CD14-positive monocyte (primary cell): ENCODE data around the gene ANO2. TPM values are rescaled to one million over a fixed set of nuclear protein-coding genes. Genes with fewer than 3 reads are reported as not detected.
"Not testable (repeated sequence)": the region's sequence is repeated elsewhere in the genome, so short reads cannot be mapped to it uniquely, and the experiment has no call there.

Source experiments
- DNase-seq, 3 donors: peaks; one replicate each; pipeline ENCODE4 v3.0.0-alpha.2; 2011 to 2022
- H2AFZ ChIP-seq: 2 replicates; pipeline ENCODE4 v1.6.0; 2012; ENCODE audit warnings: mild to moderate bottlenecking, low read depth, low read length, inconsistent platforms; ENCODE audit not compliant: insufficient read depth, poor library complexity, severe bottlenecking
- H3K27ac ChIP-seq, 2 donors: 1 replicate in 1 of 2; 2 replicates in 1 of 2; pipeline ENCODE4 v1.5.1; 2012 to 2013; ENCODE audit warnings: low read length in 2 of 2, control low read depth in 1 of 2, inconsistent platforms in 1 of 2, low read depth in 1 of 2, mild to moderate bottlenecking in 1 of 2
- H3K27me3 ChIP-seq, 2 donors: one replicate each; pipeline versions ENCODE4 v1.6.0 to v1.6.1; 2011 to 2013; ENCODE audit warnings: low read length in 2 of 2; ENCODE audit not compliant: control insufficient read depth in 2 of 2, insufficient read depth in 2 of 2
- H3K36me3 ChIP-seq, 2 donors: replicated peaks in 1 of 2; 1 replicate in 1 of 2; 2 replicates in 1 of 2; pipeline versions ENCODE4 v1.5.1 to v1.6.1; 2012 to 2013; ENCODE audit warnings: low read length in 2 of 2, control low read depth in 1 of 2, inconsistent platforms in 1 of 2, mild to moderate bottlenecking in 1 of 2; ENCODE audit not compliant: insufficient read depth in 2 of 2, control insufficient read depth in 1 of 2
- H3K4me1 ChIP-seq, 2 donors: 1 replicate in 1 of 2; 2 replicates in 1 of 2; pipeline versions ENCODE4 v1.5.1 to v1.6.1; 2012 to 2013; ENCODE audit warnings: low read length in 2 of 2, control low read depth in 1 of 2, inconsistent platforms in 1 of 2, mild to moderate bottlenecking in 1 of 2, moderate library complexity in 1 of 2; ENCODE audit not compliant: insufficient read depth in 2 of 2, control insufficient read depth in 1 of 2
- H3K4me2 ChIP-seq: replicated peaks from 2 replicates; pipeline ENCODE3; 2012; ENCODE audit warnings: low read length, moderate library complexity, mild to moderate bottlenecking; ENCODE audit not compliant: poor library complexity, severe bottlenecking; ENCODE audit errors: extremely low read depth
- H3K4me3 ChIP-seq, 3 experiments: fragments of 200-600 bp in 1 of 3; sonication (generic) in 1 of 3; replicated peaks in 1 of 3; 1 replicate in 2 of 3; 2 replicates in 1 of 3; pipeline ENCODE4 v1.5.1; 2011 to 2013; ENCODE audit warnings: low read length in 3 of 3, mild to moderate bottlenecking in 3 of 3, control low read depth in 2 of 3, low read depth in 2 of 3, inconsistent platforms in 1 of 3, moderate library complexity in 1 of 3
- H3K79me2 ChIP-seq: 2 replicates; pipeline ENCODE4 v1.6.0; 2012; ENCODE audit warnings: mild to moderate bottlenecking, control low read depth, inconsistent platforms, low read length, moderate library complexity; ENCODE audit not compliant: insufficient read depth
- H3K9ac ChIP-seq: 2 replicates; pipeline ENCODE4 v1.6.0; 2017; ENCODE audit warnings: low read length, mild to moderate bottlenecking; ENCODE audit not compliant: insufficient read depth, poor library complexity, severe bottlenecking
- H3K9me3 ChIP-seq, 2 donors: replicated peaks in 1 of 2; 1 replicate in 1 of 2; 2 replicates in 1 of 2; pipeline versions ENCODE4 v1.5.1 to v1.6.1; 2012 to 2013; ENCODE audit warnings: low read length in 2 of 2, control low read depth in 1 of 2; ENCODE audit not compliant: control insufficient read depth in 1 of 2, insufficient read depth in 1 of 2
- H4K20me1 ChIP-seq: 2 replicates; pipeline ENCODE4 v1.6.0; 2012; ENCODE audit warnings: mild to moderate bottlenecking, low read length, control low read depth, moderate library complexity; ENCODE audit not compliant: insufficient read depth
- H3K27ac Mint-ChIP-seq, 7 donors: one replicate each; pipeline ENCODE4 v1.8.0; 2020; ENCODE audit warnings: mild to moderate bottlenecking in 7 of 7, mixed read lengths in 7 of 7, moderate library complexity in 6 of 7, inconsistent platforms in 2 of 7
- H3K27me3 Mint-ChIP-seq, 3 donors: one replicate each; pipeline ENCODE4 v1.8.0; 2021 to 2022; ENCODE audit warnings: low read depth in 3 of 3, mild to moderate bottlenecking in 3 of 3, mixed read lengths in 3 of 3, moderate library complexity in 3 of 3, inconsistent platforms in 1 of 3
- H3K36me3 Mint-ChIP-seq, 2 donors: one replicate each; pipeline ENCODE4 v1.8.0; 2020; ENCODE audit warnings: mixed read lengths in 2 of 2, inconsistent platforms in 1 of 2, mild to moderate bottlenecking in 1 of 2
- H3K4me1 Mint-ChIP-seq: one replicate; pipeline ENCODE4 v1.8.0; 2020; ENCODE audit warnings: mild to moderate bottlenecking, mixed read lengths
- H3K4me3 Mint-ChIP-seq, 2 donors: one replicate each; pipeline ENCODE4 v1.8.0; 2020; ENCODE audit warnings: mild to moderate bottlenecking in 2 of 2, mixed read lengths in 2 of 2, moderate library complexity in 1 of 2
- H3K9me3 Mint-ChIP-seq, 7 donors: one replicate each; pipeline ENCODE4 v1.8.0; 2020 to 2022; ENCODE audit warnings: mixed read lengths in 7 of 7, mild to moderate bottlenecking in 6 of 7, moderate library complexity in 6 of 7, inconsistent platforms in 2 of 7
- CTCF ChIP-seq: fragments of 200-600 bp; IDR thresholded peaks from one replicate; pipeline ENCODE4 v1.8.0; 2022; ENCODE audit warnings: antibody characterized with exemption, mild to moderate bottlenecking
- WGBS: methylation state at CpG from one replicate; pipeline ENCODE4 v1.1.5; 2013; ENCODE audit warnings: missing lambda C conversion rate; ENCODE audit not compliant: insufficient coverage; 5-methylcytosine and 5-hydroxymethylcytosine counted together
- intact Hi-C, 2 donors: fragments of 100-400 bp; cut with micrococcal nuclease; formaldehyde crosslinking; loops; one replicate each; pipeline versions ENCODE4 v1.15.0 to v1.15.1; 2023
- polyA plus RNA-seq, 3 donors: library from polyadenylated mRNA; depleted of rRNA in 1 of 3; unstranded in 2 of 3; stranded (reverse) in 1 of 3; fragments of 300-500 nt in 2 of 3; fragments of >200 nt in 1 of 3; fragmentation: Illumina TruSeq in 2 of 3; gene quantifications; 1 replicate in 2 of 3; 2 replicates in 1 of 3; pipeline ENCODE4 v1.2.3, GENCODE V29; 2012 to 2021

ANO2 gene
- polyA plus RNA-seq, 3 donors: not detected

- Mint-ChIP-seq H3K27me3 (peaks cover 0 to 2% (median 0%) of the 10 kb centered on the region in 3 donors), H3K27ac (no peak overlapping the region), H3K4me3 (no peak overlapping the region), H3K36me3 (no peaks in the 10 kb centered on the region), H3K9me3 (peaks cover 0 to 2% (median 0%) of the 10 kb centered on the region in 7 donors), H3K4me1 (no peaks in the 10 kb centered on the region)
- Histone ChIP-seq H3K36me3 (no peaks in the 10 kb centered on the region), H3K4me3 (no peak overlapping the region), H3K27me3 (no peaks in the 10 kb centered on the region), H3K9ac (no peak overlapping the region), H3K79me2 (no peaks in the 10 kb centered on the region), H3K9me3 (no peaks in the 10 kb centered on the region), H4K20me1 (no peaks in the 10 kb centered on the region), H3K4me1 (no peaks in the 10 kb centered on the region), H3K4me2 (no peak overlapping the region), H3K27ac (no peak overlapping the region), H2AFZ (no peak overlapping the region)
- TF ChIP-seq CTCF: no peak
- WGBS: 51% methylated on average over 6 of the region's 6 CpGs
- DNase-seq: no peak
- intact Hi-C loops: no loop called here
These were observed 284.8 kb downstream of the ANO2 start for GRCh38 chr12:5660238-5660637.

DNA sequence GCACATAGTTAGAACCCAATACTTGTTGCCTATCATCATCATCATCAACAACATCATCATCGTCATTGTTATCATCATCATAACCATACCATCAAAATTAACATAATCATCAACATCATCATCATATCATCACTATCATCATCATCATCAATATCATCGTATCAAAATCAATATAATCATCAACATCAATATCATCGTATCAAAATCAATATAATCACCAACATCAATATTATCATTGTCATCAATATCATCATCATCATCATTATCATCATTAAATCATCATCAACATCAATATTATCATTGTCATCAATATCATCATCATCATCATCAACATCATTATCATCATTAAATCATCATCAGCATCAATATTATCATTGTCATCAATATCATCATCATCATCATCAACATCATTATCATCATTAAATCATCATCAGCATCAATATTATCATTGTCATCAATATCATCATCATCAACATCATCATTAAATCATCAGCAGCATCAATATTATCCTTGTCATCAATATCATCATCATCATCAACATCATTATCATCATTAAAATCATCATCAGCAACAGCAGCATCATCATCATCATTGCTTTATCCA is 286.6 kb downstream of the ANO2 start:
- H2AFZ ChIP-seq, H3K4me1 Mint-ChIP-seq, H3K9me3 ChIP-seq, H3K4me1 ChIP-seq, H3K36me3 Mint-ChIP-seq, H3K4me2 ChIP-seq, DNase-seq, H3K27ac Mint-ChIP-seq, H3K9ac ChIP-seq, H4K20me1 ChIP-seq, H3K27me3 ChIP-seq, intact Hi-C loops, H3K4me3 ChIP-seq, H3K27ac ChIP-seq, H3K4me3 Mint-ChIP-seq, H3K36me3 ChIP-seq, H3K27me3 Mint-ChIP-seq, H3K79me2 ChIP-seq, H3K9me3 Mint-ChIP-seq: not testable (repeated sequence)
- 95% methylated on average over 2 of the region's 3 CpGs for WGBS
